ENCODE data around the gene TMEM203. TPM values are rescaled to one million over a fixed set of nuclear protein-coding genes. Genes with fewer than 3 reads are reported as not detected.

The TMEM203 gene
- total and polyA plus RNA-seq, 2 of the 13 experiments (the other 11 are each of a cell fraction or from before 2014, with no cell fraction given): 23.4 to 36.7 TPM

DNA sequence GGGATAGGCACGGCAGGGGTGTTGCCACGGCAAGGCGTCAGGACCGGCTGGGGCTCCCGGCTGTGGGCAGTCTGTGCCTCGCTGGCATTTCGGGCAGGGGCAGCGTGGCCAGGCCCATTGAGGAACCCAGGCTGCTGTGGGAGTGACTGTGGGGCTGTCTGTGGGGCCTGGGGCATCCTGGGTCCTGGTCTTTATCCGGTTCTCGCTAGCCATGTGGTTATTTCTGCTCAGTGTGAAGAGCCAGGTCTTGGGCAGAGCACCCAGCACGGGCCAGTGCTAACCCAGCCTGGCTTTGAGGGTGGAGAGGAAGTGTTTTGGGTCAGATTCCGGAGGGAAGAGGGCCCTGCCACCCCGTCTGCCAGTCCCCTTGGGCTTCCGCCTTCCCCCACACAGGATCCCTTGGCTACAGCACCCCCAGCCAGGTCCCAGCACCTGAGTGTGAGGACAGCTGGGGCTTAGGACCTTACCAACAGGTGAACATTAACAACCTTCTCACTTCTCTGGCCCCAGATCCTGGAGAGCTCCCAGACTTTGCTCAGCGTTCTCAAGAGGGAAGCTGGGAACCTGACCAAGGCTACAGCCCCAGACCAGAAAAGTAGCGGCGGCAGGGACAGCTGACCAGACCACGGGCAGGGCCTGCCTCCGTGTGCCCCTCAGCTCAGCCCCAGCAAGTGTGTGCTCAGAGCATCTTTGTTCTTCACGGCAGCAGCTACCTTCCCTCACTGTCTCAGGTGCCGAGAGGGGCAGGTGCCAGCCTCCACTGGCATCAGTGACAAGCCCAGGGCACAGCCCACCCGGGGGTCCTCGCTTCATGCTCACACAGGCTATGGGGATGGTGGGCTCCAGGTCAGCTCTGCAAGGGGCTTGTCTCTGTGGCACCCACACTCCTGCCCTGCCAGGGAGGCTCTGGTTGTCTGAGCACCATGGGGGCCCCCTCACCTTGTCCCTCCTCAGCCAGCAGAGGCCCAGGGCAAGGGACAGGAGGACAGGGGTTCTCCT, 15.9 kb downstream of the TMEM203 start (continued):
- TF ChIP-seq, protein P1, sequence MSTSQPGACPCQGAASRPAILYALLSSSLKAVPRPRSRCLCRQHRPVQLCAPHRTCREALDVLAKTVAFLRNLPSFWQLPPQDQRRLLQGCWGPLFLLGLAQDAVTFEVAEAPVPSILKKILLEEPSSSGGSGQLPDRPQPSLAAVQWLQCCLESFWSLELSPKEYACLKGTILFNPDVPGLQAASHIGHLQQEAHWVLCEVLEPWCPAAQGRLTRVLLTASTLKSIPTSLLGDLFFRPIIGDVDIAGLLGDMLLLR (CRISPR knock-in tag; IDR thresholded peaks at IDR 0.05): no peak
- TF ChIP-seq SOX6 (IDR thresholded peaks at IDR 0.05) (no peak), SOX6 (CRISPR knock-in tag; IDR thresholded peaks at IDR 0.05) (no peak), NONO (IDR thresholded peaks at IDR 0.05) (no peak), NONO (CRISPR knock-in tag; conservative IDR thresholded peaks at IDR 0.05) (no peak), HNRNPL (IDR thresholded peaks at IDR 0.05; ENCODE audit: low read depth, low read length) (peak; percentile 79; the same call in 1 of the 2 replicates), POLR2AphosphoS5 (IDR thresholded peaks at IDR 0.05; ENCODE audit: low read depth, low read length) (peak; percentile 31; the same call in 1 of the 2 replicates), PRPF4 (IDR thresholded peaks at IDR 0.05; ENCODE audit: low read depth, low read length, poor library complexity, severe bottlenecking) (no peak), ZNF446 (CRISPR knock-in tag; IDR thresholded peaks at IDR 0.05) (0 out of 2 replicates have a peak, but pooled peaks have one; percentile 44), RBFOX2 (IDR thresholded peaks at IDR 0.05; ENCODE audit: low read depth, low read length) (peak; percentile 25; the same call in 1 of the 2 replicates), MEIS1 (CRISPR knock-in tag; IDR thresholded peaks at IDR 0.05; ENCODE audit: borderline replicate concordance) (no peak), CBX5 (CRISPR knock-in tag; IDR thresholded peaks at IDR 0.05; ENCODE audit: borderline replicate concordance) (0 out of 2 replicates have a peak, but pooled peaks have one; percentile 13), KMT2B (CRISPR knock-in tag; IDR thresholded peaks at IDR 0.05) (no peak), ZNF350 (CRISPR knock-in tag; IDR thresholded peaks at IDR 0.05; ENCODE audit: borderline replicate concordance, low read depth) (0 out of 2 replicates have a peak, but pooled peaks have one; percentile 40)
- TF ChIP-seq, protein P2, sequence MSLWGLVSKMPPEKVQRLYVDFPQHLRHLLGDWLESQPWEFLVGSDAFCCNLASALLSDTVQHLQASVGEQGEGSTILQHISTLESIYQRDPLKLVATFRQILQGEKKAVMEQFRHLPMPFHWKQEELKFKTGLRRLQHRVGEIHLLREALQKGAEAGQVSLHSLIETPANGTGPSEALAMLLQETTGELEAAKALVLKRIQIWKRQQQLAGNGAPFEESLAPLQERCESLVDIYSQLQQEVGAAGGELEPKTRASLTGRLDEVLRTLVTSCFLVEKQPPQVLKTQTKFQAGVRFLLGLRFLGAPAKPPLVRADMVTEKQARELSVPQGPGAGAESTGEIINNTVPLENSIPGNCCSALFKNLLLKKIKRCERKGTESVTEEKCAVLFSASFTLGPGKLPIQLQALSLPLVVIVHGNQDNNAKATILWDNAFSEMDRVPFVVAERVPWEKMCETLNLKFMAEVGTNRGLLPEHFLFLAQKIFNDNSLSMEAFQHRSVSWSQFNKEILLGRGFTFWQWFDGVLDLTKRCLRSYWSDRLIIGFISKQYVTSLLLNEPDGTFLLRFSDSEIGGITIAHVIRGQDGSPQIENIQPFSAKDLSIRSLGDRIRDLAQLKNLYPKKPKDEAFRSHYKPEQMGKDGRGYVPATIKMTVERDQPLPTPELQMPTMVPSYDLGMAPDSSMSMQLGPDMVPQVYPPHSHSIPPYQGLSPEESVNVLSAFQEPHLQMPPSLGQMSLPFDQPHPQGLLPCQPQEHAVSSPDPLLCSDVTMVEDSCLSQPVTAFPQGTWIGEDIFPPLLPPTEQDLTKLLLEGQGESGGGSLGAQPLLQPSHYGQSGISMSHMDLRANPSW (CRISPR knock-in tag; IDR thresholded peaks at IDR 0.05; ENCODE audit: borderline replicate concordance): 0 out of 2 replicates have a peak, but pooled peaks have one; percentile 3
